Adrenal gland (tissue), 12 donors: ENCODE measurements around the gene UROD. TPM values are rescaled to one million over a fixed set of nuclear protein-coding genes. Genes with fewer than 3 reads are reported as not detected.

Experiments
- DNase-seq, 7 donors: peaks; one replicate each; pipeline ENCODE4 v3.0.0-alpha.2; 2019 to 2020
- H3K27ac ChIP-seq, 5 donors: fragments of 200-600 bp; sonication (generic) in 4 of 5; 1 replicate in 3 of 5; 2 replicates in 2 of 5; pipeline versions ENCODE4 v1.5.1 to v1.8.0; 2016 to 2020; ENCODE audit warnings: mild to moderate bottlenecking in 1 of 5
- H3K27me3 ChIP-seq: fragments of 200-600 bp; 2 replicates; pipeline ENCODE4 v1.8.0; 2021
- H3K36me3 ChIP-seq, 2 donors: fragments of 200-600 bp; replicated peaks in 1 of 2; 1 replicate in 1 of 2; 2 replicates in 1 of 2; pipeline versions ENCODE4 v1.5.1 to v1.8.0; 2018 to 2022
- H3K4me1 ChIP-seq, 2 donors: fragments of 200-600 bp; replicated peaks in 1 of 2; 1 replicate in 1 of 2; 2 replicates in 1 of 2; pipeline versions ENCODE4 v1.5.1 to v1.8.0; 2018 to 2021
- H3K4me3 ChIP-seq, 4 donors: fragments of 200-600 bp; sonication (generic) in 3 of 4; one replicate each; pipeline ENCODE4 v1.5.1; 2016 to 2018
- H3K9me3 ChIP-seq, 3 donors: fragments of 200-600 bp; sonication (generic) in 1 of 3; replicated peaks in 1 of 3; 1 replicate in 2 of 3; 2 replicates in 1 of 3; pipeline versions ENCODE4 v1.5.1 to v1.8.0; 2016 to 2021
- CTCF ChIP-seq, 6 experiments: fragments of 450-650 bp in 4 of 6; fragments of 200-600 bp in 2 of 6; sonication (generic) in 1 of 6; IDR thresholded peaks; 1 replicate in 5 of 6; 2 replicates in 1 of 6; pipeline versions ENCODE4 v1.5.1 to v1.8.0; 2016 to 2021; ENCODE audit warnings: antibody characterized with exemption in 6 of 6, mild to moderate bottlenecking in 2 of 6, moderate library complexity in 1 of 6
- POLR2A ChIP-seq, 2 donors: fragments of 450-650 bp; IDR thresholded peaks; one replicate each; pipeline ENCODE4 v1.6.1; 2017; ENCODE audit warnings: antibody characterized with exemption in 2 of 2, mild to moderate bottlenecking in 2 of 2, moderate library complexity in 1 of 2
- WGBS, 4 donors: extraction: QIAGEN DNeasy Blood & Tissue Kit in 2 of 4; methylation state at CpG; one replicate each; pipeline versions ENCODE4 v1.1.5 to v1.1.7; 2013 to 2017; 5-methylcytosine and 5-hydroxymethylcytosine counted together
- intact Hi-C, 2 donors: fragments of 100-400 bp; cut with DNase I; formaldehyde crosslinking; loops; one replicate each; pipeline versions ENCODE4 v1.14.1 to v1.15.0; 2022 to 2023
- polyA plus RNA-seq, 3 donors: library from polyadenylated mRNA; stranded (reverse); fragments of 200-250 nt in 2 of 3; fragments of 350-450 nt in 1 of 3; fragmentation: Illumina TruSeq in 1 of 3; extraction: RNeasy Lipid Tissue Mini Kit (QIAGEN cat#74804) in 1 of 3; gene quantifications; one replicate each; pipeline ENCODE4 v1.2.3, GENCODE V29; 2013 to 2014
- total RNA-seq, 9 donors: library from RNA; depleted of rRNA in 4 of 9; stranded (reverse); fragments of >200 nt in 4 of 9; fragments of 120-200 nt in 1 of 9; fragmentation: NEBNext Ultra II Directional in 1 of 9; extraction: Animal tissue kit (Norgen Biotek cat#: 25700) in 1 of 9; gene quantifications; one replicate each; pipeline versions ENCODE4 v1.1.0 to v1.2.4, GENCODE V29; 2013 to 2023
- donor health status: healthy with polysubstance abuse.
- donor health status: Bipolar disorder and iron deficiency.
- donor health status: DM: yes; HTN: yes; CAD: no.
- donor health status: DM: no; HTN: no; CAD: no.
- donor health status: DM: no; HTN: no; CAD: no.
- donor health status: DM: yes; HTN: yes; CAD: no.

The UROD gene
- total and polyA plus RNA-seq, 12 donors = 169 to 380 (median 221) TPM

GRCh38 chr1:45065083-45065482 lies 53.0 kb downstream of the UROD start:
- intact Hi-C loops = no loop called here
- no peak for TF ChIP-seq POLR2A (IDR thresholded peaks at IDR 0.05)
- TF ChIP-seq CTCF (IDR thresholded peaks at IDR 0.05) = no peak
- WGBS, 4 donors = 75 to 92% (median 89%) methylated on average over 2 of the region's 2 CpGs

More at GRCh38 chr1:45065083-45065482, 53.0 kb downstream of the UROD start:
- Histone ChIP-seq H3K4me1 (no peaks in the 10 kb centered on the region), H3K27ac (no peak overlapping the region), H3K36me3 (no peaks in the 10 kb centered on the region), H3K4me3 (no peak overlapping the region), H3K9me3 (no peaks in the 10 kb centered on the region), H3K27me3 (no peaks in the 10 kb centered on the region)
- DNase-seq = no peak

Other genes starting within 250 kb of the UROD start
- gene RPS8, start 236.7 kb upstream of the UROD start, total RNA-seq = 1,000 to 10,000 TPM; 1,508 to 2,877 (median 2,470) TPM
- 1,000 to 10,000 TPM; 1,753 to 3,127 (median 2,737) TPM for gene RPS8, start 236.7 kb upstream of the UROD start, polyA plus RNA-seq
- 1 to 10 TPM in 2 of 9 donors, under 1 TPM in 6, not detected in 1; 0.12 to 3.1 (median 0.65) TPM for gene BEST4, start 224.1 kb upstream of the UROD start, total RNA-seq
- 1 to 10 TPM in 2 of 3 donors, under 1 TPM in 1; 0.09 to 6.2 (median 5.3) TPM for gene BEST4, start 224.1 kb upstream of the UROD start, polyA plus RNA-seq
- 10 to 100 TPM in 8 of 9 donors, 1 to 10 TPM in 1; 4.4 to 37.5 (median 16.8) TPM for gene PLK3, start 211.9 kb upstream of the UROD start, total RNA-seq
- gene PLK3, start 211.9 kb upstream of the UROD start, polyA plus RNA-seq = 10 to 100 TPM in 2 of 3 donors, 1 to 10 TPM in 1; 4.9 to 51.8 (median 49.4) TPM
- 1 to 10 TPM in 7 of 9 donors, under 1 TPM in 1, not detected in 1; 0.94 to 9.4 (median 2.5) TPM for gene DYNLT4, start 204.9 kb upstream of the UROD start, total RNA-seq
- gene DYNLT4, start 204.9 kb upstream of the UROD start, polyA plus RNA-seq = 10 to 100 TPM in 1 of 3 donors, 1 to 10 TPM in 1, not detected in 1; 3.0 to 10.3 TPM
- gene BTBD19, start 203.7 kb upstream of the UROD start, total RNA-seq = 10 to 100 TPM in 7 of 9 donors, 1 to 10 TPM in 2; 5.2 to 46.3 (median 20.9) TPM
- 10 to 100 TPM in 2 of 3 donors, 1 to 10 TPM in 1; 4.8 to 67.2 (median 26.5) TPM for gene BTBD19, start 203.7 kb upstream of the UROD start, polyA plus RNA-seq
- gene PTCH2, start 169.0 kb upstream of the UROD start, total RNA-seq = 1 to 10 TPM in 5 of 9 donors, under 1 TPM in 4; 0.42 to 3.0 (median 1.5) TPM
- 1 to 10 TPM in 2 of 3 donors, under 1 TPM in 1; 0.40 to 7.8 (median 6.4) TPM for gene PTCH2, start 169.0 kb upstream of the UROD start, polyA plus RNA-seq
- gene EIF2B3, start 25.7 kb upstream of the UROD start, total RNA-seq = 10 to 100 TPM; 13.8 to 55.0 (median 37.6) TPM
- gene EIF2B3, start 25.7 kb upstream of the UROD start, polyA plus RNA-seq = 10 to 100 TPM; 12.6 to 61.0 (median 16.0) TPM
- 10 to 100 TPM; 17.2 to 68.4 (median 50.8) TPM for gene HECTD3, start 930 bp upstream of the UROD start, total RNA-seq
- gene HECTD3, start 930 bp upstream of the UROD start, polyA plus RNA-seq = 10 to 100 TPM; 31.1 to 73.7 (median 54.3) TPM
- 10 to 100 TPM; 13.3 to 34.0 (median 20.1) TPM for gene ZSWIM5, start 194.4 kb downstream of the UROD start, total RNA-seq
- gene ZSWIM5, start 194.4 kb downstream of the UROD start, polyA plus RNA-seq = 10 to 100 TPM in 1 of 3 donors, 1 to 10 TPM in 2; 5.0 to 25.8 (median 5.6) TPM